SIG-M5 treated with dmso at 0.1 percent for 504 hours (cell line): ENCODE results near the gene SRSF5.

ENCODE experiments used
- DNase-seq: peaks from one replicate; lab custom pipeline; 2025; ENCODE audit not compliant: unreplicated experiment; lab: John Stamatoyannopoulos, UW

The SRSF5 gene

GRCh38 chr14:69769623-69770022, 2.7 kb downstream of the SRSF5 start:
- no peak for DNase-seq

- no peak for DNase-seq
These were observed 3.6 kb downstream of the SRSF5 start for GRCh38 chr14:69770559-69770958.

GRCh38 chr14:69771136-69771535, 4.2 kb downstream of the SRSF5 start:
- no peak for DNase-seq

GRCh38 chr14:69772082-69773017, 5.4 kb downstream of the SRSF5 start:
- no peak for DNase-seq

GRCh38 chr14:69773571-69774276, 6.8 kb downstream of the SRSF5 start:
- DNase-seq = no peak

GRCh38 chr14:69775012-69775411, 8.1 kb downstream of the SRSF5 start:
- no peak for DNase-seq

GRCh38 chr14:69776875-69777453, 10.0 kb downstream of the SRSF5 start:
- no peak for DNase-seq

GRCh38 chr14:69779088-69779487, 12.1 kb downstream of the SRSF5 start:
- DNase-seq = no peak

- DNase-seq = no peak
These were observed 13.2 kb downstream of the SRSF5 start for GRCh38 chr14:69780092-69780491.

- no peak for DNase-seq
These were observed 14.0 kb downstream of the SRSF5 start for GRCh38 chr14:69780952-69781351.

GRCh38 chr14:69784942-69785341, 18.0 kb downstream of the SRSF5 start:
- no peak for DNase-seq

- DNase-seq = no peak
These were observed 19.7 kb downstream of the SRSF5 start for GRCh38 chr14:69786603-69787002.

- no peak for DNase-seq
These were observed 22.2 kb downstream of the SRSF5 start for GRCh38 chr14:69789118-69789640.

- no peak for DNase-seq
These were observed 26.0 kb downstream of the SRSF5 start for GRCh38 chr14:69792887-69793421.

- no peak for DNase-seq
These were observed 27.8 kb downstream of the SRSF5 start for GRCh38 chr14:69794791-69795190.

- no peak for DNase-seq
These were observed 28.7 kb downstream of the SRSF5 start for GRCh38 chr14:69795691-69796090.

- no peak for DNase-seq
These were observed 30.0 kb downstream of the SRSF5 start, which contains the start of gene SLC10A1 for GRCh38 chr14:69796797-69797500. SLC10A1 (minus strand) TSS chr14:69797241; CDS start chr14:69797155, 86 bp downstream.

GRCh38 chr14:69797573-69798338, 30.8 kb downstream of the SRSF5 start:
- no peak for DNase-seq

GRCh38 chr14:69798339-69798735, 31.4 kb downstream of the SRSF5 start:
- DNase-seq = no peak

- DNase-seq = no peak
These were observed 36.8 kb downstream of the SRSF5 start for GRCh38 chr14:69803753-69804152.
